IPS-20b (cell line): ENCODE data around the gene TCN2.
"Not testable (repeated sequence)": the region's sequence is repeated elsewhere in the genome, so short reads cannot be mapped to it uniquely, and the experiment has no call there.

ENCODE experiments used
- H3K27ac ChIP-seq: one replicate; pipeline ENCODE4 v1.5.1; 2013; ENCODE audit warnings: low read length
- H3K27me3 ChIP-seq: 2 replicates; pipeline ENCODE4 v1.6.1; 2013; ENCODE audit warnings: mild to moderate bottlenecking, low read length, inconsistent platforms; ENCODE audit not compliant: insufficient read depth
- H3K36me3 ChIP-seq: 2 replicates; pipeline ENCODE4 v1.6.1; 2013; ENCODE audit warnings: low read depth, mild to moderate bottlenecking, inconsistent platforms, low read length, moderate library complexity; ENCODE audit not compliant: insufficient read depth
- H3K4me1 ChIP-seq: 2 replicates; pipeline ENCODE4 v1.6.1; 2013; ENCODE audit warnings: mild to moderate bottlenecking, control low read depth, inconsistent platforms, low read length, moderate library complexity; ENCODE audit not compliant: insufficient read depth
- H3K4me3 ChIP-seq: 2 replicates; pipeline ENCODE4 v1.5.1; 2013; ENCODE audit warnings: mild to moderate bottlenecking, low read length, inconsistent platforms
- H3K9ac ChIP-seq: 2 replicates; pipeline ENCODE4 v1.6.1; 2013; ENCODE audit warnings: low read depth, mild to moderate bottlenecking, inconsistent platforms, low read length, moderate library complexity
- H3K9me3 ChIP-seq: 2 replicates; pipeline ENCODE4 v1.6.1; 2013; ENCODE audit warnings: mild to moderate bottlenecking, low read depth, low read length, inconsistent platforms; ENCODE audit not compliant: insufficient read depth

The TCN2 gene

GRCh38 chr22:30675436-30675835 lies 68.5 kb downstream of the TCN2 start:
- H3K4me3 ChIP-seq: no peak overlapping the region
- no peaks in the 10 kb centered on the region for H3K9me3 ChIP-seq
- no peak overlapping the region for H3K27ac ChIP-seq
- peaks cover 4% of the 10 kb centered on the region; the same call in 1 of the 2 replicates for H3K4me1 ChIP-seq
- no peaks in the 10 kb centered on the region for H3K36me3 ChIP-seq
- 0 out of 2 replicates have a peak, but pooled peaks cover 6% of the 10 kb centered on the region for H3K27me3 ChIP-seq
- no peak overlapping the region for H3K9ac ChIP-seq

- not testable (repeated sequence) for H3K4me1 ChIP-seq, H3K36me3 ChIP-seq, H3K9ac ChIP-seq, H3K27me3 ChIP-seq, H3K27ac ChIP-seq, H3K4me3 ChIP-seq, H3K9me3 ChIP-seq
Measured at GRCh38 chr22:30676565-30676964, 69.6 kb downstream of the TCN2 start.
